GM12878 (cell line): ENCODE data around the gene COG7. TPM values are rescaled to one million over a fixed set of nuclear protein-coding genes. Genes with fewer than 3 reads are reported as not detected.

Experiments used
- ATAC-seq: fragments of 200-7000 bp; cut with Tn5 transposase; 3 replicates; pipeline ENCODE4 v1.9.1; 2020; ENCODE audit warnings: mild to moderate bottlenecking, moderate library complexity
- BruUV-seq: library from RNA; stranded (reverse); fragments of 400-500 nt; replicated peaks from 2 replicates; lab custom pipeline; 2021; lab: Mats Ljungman, UMichigan
- CTCF ChIA-PET: fragments of 300-600 bp; sonication (Branson Sonifier 250); formaldehyde crosslinking; extraction: SDS; loops from one replicate; lab custom pipeline; 2021; ENCODE audit warnings: inconsistent platforms; lab: Yijun Ruan, JAX
- POLR2A ChIA-PET: fragments of 350-600 bp; formaldehyde crosslinking; extraction: SDS; loops from one replicate; lab custom pipeline; 2021; ENCODE audit warnings: inconsistent platforms; lab: Charles Lee
- RAD21 ChIA-PET: fragments of 300-600 bp; sonication (Branson Sonifier 250); formaldehyde crosslinking; loops from one replicate; lab custom pipeline; 2023; ENCODE audit warnings: antibody characterized with exemption; ENCODE audit not compliant: unreplicated experiment; lab: Charles Lee
- SMC1A ChIA-PET: fragments of 300-600 bp; sonication (Branson Sonifier 250); formaldehyde crosslinking; loops from one replicate; lab custom pipeline; 2023; ENCODE audit not compliant: unreplicated experiment, uncharacterized antibody; lab: Charles Lee
- DNase-seq: peaks from one replicate; pipeline ENCODE4 v3.0.0-alpha.2; 2011; ENCODE audit warnings: low read depth, low spot score
- FAIRE-seq: peaks from 3 replicates; lab custom pipeline; 2011; peaks lifted over from hg19 to GRCh38; lab: Jason Lieb, UNC
- H2AFZ ChIP-seq: 2 replicates; pipeline ENCODE4 v1.6.0; 2011; ENCODE audit warnings: low read depth, low read length, control low read depth; ENCODE audit not compliant: control insufficient read depth
- H3K27ac ChIP-seq: 2 replicates; pipeline ENCODE4 v1.5.1; 2011; ENCODE audit warnings: control low read depth; ENCODE audit not compliant: control insufficient read depth, insufficient read depth
- H3K27me3 ChIP-seq, 2 experiments: replicated peaks in 1 of 2; 2 replicates each; pipeline versions ENCODE4 v1.6.0 to v1.6.1; 2011; ENCODE audit warnings: low read length in 1 of 2; ENCODE audit not compliant: control insufficient read depth in 2 of 2, insufficient read depth in 2 of 2
- H3K36me3 ChIP-seq, 2 experiments: 2 replicates each; pipeline ENCODE4 v1.5.1; 2011; ENCODE audit warnings: low read length in 1 of 2; ENCODE audit not compliant: control insufficient read depth in 2 of 2, insufficient read depth in 2 of 2
- H3K4me1 ChIP-seq: 2 replicates; pipeline ENCODE4 v1.6.1; 2011; ENCODE audit warnings: mild to moderate bottlenecking, low read length, moderate library complexity, mixed read lengths; ENCODE audit not compliant: control insufficient read depth, insufficient read depth
- H3K4me2 ChIP-seq: 2 replicates; pipeline ENCODE4 v1.6.0; 2011; ENCODE audit warnings: control low read depth; ENCODE audit not compliant: control insufficient read depth, insufficient read depth
- H3K4me3 ChIP-seq: fragments of 200-600 bp; sonication (generic); 2 replicates; pipeline ENCODE4 v1.5.1; 2016
- H3K79me2 ChIP-seq: 2 replicates; pipeline ENCODE4 v1.6.0; 2011; ENCODE audit warnings: low read length; ENCODE audit not compliant: control insufficient read depth, insufficient read depth
- H3K9ac ChIP-seq: 2 replicates; pipeline ENCODE4 v1.8.0; 2011; ENCODE audit warnings: low read length, control low read depth, mixed read lengths; ENCODE audit not compliant: control insufficient read depth, insufficient read depth
- H3K9me3 ChIP-seq: replicated peaks from 3 replicates; pipeline ENCODE4 v1.5.1; 2011; ENCODE audit warnings: mild to moderate bottlenecking, low read length; ENCODE audit not compliant: control insufficient read depth, insufficient read depth
- H4K20me1 ChIP-seq: 2 replicates; pipeline ENCODE4 v1.6.0; 2011; ENCODE audit not compliant: control insufficient read depth, insufficient read depth
- BCLAF1 ChIP-seq: fragments of 450-650 bp; IDR thresholded peaks from 2 replicates; pipeline ENCODE4 v1.6.1; 2017; ENCODE audit warnings: antibody characterized with exemption, mild to moderate bottlenecking, moderate library complexity
- CHD2 ChIP-seq: IDR thresholded peaks from 2 replicates; pipeline ENCODE4 v1.6.1; 2011; ENCODE audit warnings: low read depth, low read length, improper control_type of control experiment, borderline replicate concordance
- E2F8 ChIP-seq: fragments of 450-650 bp; IDR thresholded peaks from 2 replicates; pipeline ENCODE4 v1.6.1; 2018; ENCODE audit warnings: mild to moderate bottlenecking, low read depth, moderate library complexity; ENCODE audit not compliant: partially characterized antibody
- FOS ChIP-seq: IDR thresholded peaks from 3 replicates; pipeline ENCODE4 v1.6.1; 2011; ENCODE audit warnings: borderline replicate concordance; ENCODE audit not compliant: insufficient read length; ENCODE audit errors: extremely low read depth
- IRF5 ChIP-seq: fragments of 450-650 bp; IDR thresholded peaks from 2 replicates; pipeline ENCODE4 v1.6.1; 2017; ENCODE audit warnings: borderline replicate concordance
- MEF2B ChIP-seq: fragments of 450-650 bp; IDR thresholded peaks from 2 replicates; pipeline ENCODE4 v1.6.1; 2018; ENCODE audit warnings: mild to moderate bottlenecking, moderate library complexity; ENCODE audit not compliant: partially characterized antibody, poor library complexity, severe bottlenecking
- MLLT1 ChIP-seq: fragments of 450-650 bp; IDR thresholded peaks from 2 replicates; pipeline ENCODE4 v1.6.1; 2016; ENCODE audit warnings: mild to moderate bottlenecking
- MTA3 ChIP-seq: IDR thresholded peaks from 2 replicates; pipeline ENCODE4 v1.6.1; 2012; ENCODE audit warnings: low read length, inconsistent platforms, borderline replicate concordance
- NR2C1 ChIP-seq: fragments of 450-650 bp; IDR thresholded peaks from 2 replicates; pipeline ENCODE4 v1.6.1; 2017; ENCODE audit warnings: antibody characterized with exemption, mild to moderate bottlenecking, moderate library complexity
- PBX3 ChIP-seq: IDR thresholded peaks from 2 replicates; pipeline ENCODE4 v1.6.1; 2011; ENCODE audit warnings: mild to moderate bottlenecking, low read depth, low read length, moderate library complexity; ENCODE audit not compliant: insufficient replicate concordance
- POLR2AphosphoS5 ChIP-seq: IDR thresholded peaks from 2 replicates; pipeline ENCODE4 v1.6.1; 2011; ENCODE audit warnings: mild to moderate bottlenecking, low read length, inconsistent platforms
- POU2F2 ChIP-seq: IDR thresholded peaks from 3 replicates; pipeline ENCODE4 v1.6.1; 2011; ENCODE audit warnings: low read depth, mild to moderate bottlenecking, low read length, borderline replicate concordance
- SMARCA5 ChIP-seq: fragments of 450-650 bp; IDR thresholded peaks from 2 replicates; pipeline ENCODE4 v1.6.1; 2017; ENCODE audit warnings: mild to moderate bottlenecking
- ZNF24 ChIP-seq: fragments of 450-650 bp; IDR thresholded peaks from 2 replicates; pipeline ENCODE4 v1.6.1; 2017; ENCODE audit warnings: antibody characterized with exemption, mild to moderate bottlenecking
- whole genome bisulfite sequencing: methylation state at CpG from one replicate; pipeline ENCODE4 v1.1.6; 2016; ENCODE audit warnings: low lambda C conversion rate; ENCODE audit not compliant: insufficient replicate concordance, insufficient coverage; ENCODE audit errors: missing lambda C conversion rate; 5-methylcytosine and 5-hydroxymethylcytosine counted together
- in situ Hi-C: fragments of 300-500 bp; cut with MboI; formaldehyde crosslinking; loops from 9 replicates; pipeline ENCODE4 v1.14.3; 2018; ENCODE audit warnings: mixed read lengths
- intact Hi-C: fragments of 100-400 bp; cut with micrococcal nuclease; formaldehyde crosslinking; loops from one replicate; pipeline ENCODE4 v1.14.2; 2022; ENCODE audit not compliant: unreplicated experiment
- polyA plus RNA-seq, 11 experiments: library from polyadenylated mRNA; depleted of rRNA in 4 of 11; unstranded in 6 of 11; stranded (reverse) in 5 of 11; fragments of >200 nt; fragmentation: Nextera tagmentation in 4 of 11; fragmentation: Illumina TruSeq in 1 of 11; extraction: Ambion mirVana in 4 of 11; extraction: Trizol in 1 of 11; gene quantifications; 1 replicate in 1 of 11; 2 replicates in 10 of 11; pipeline versions ENCODE4 v1.2.1 to v1.2.3, GENCODE V29; 2011 to 2016; ENCODE audit warnings: inconsistent platforms in 2 of 11, missing spikeins in 2 of 11, low read depth in 1 of 11
- total RNA-seq, 4 experiments: library from RNA; depleted of rRNA in 3 of 4; stranded (reverse); fragments of >200 nt in 3 of 4; fragmentation: Illumina TruSeq in 1 of 4; extraction: Trizol in 1 of 4; gene quantifications; 2 replicates each; pipeline versions ENCODE4 v1.2.1 to v1.2.3, GENCODE V29; 2013 to 2021

COG7 gene
- total and polyA plus RNA-seq, 10 of the 15 experiments (the other 5 are each of a cell fraction or from before 2014, with no cell fraction given), result 2.9 to 24.0 (median 10.0) TPM

- ATAC-seq (peak; percentile 17; the same call in 2 of the 3 replicates), FAIRE-seq (no peak), DNase-seq (no peak)
- no peak overlapping the region for H3K4me3 ChIP-seq
- no peak overlapping the region for H3K27ac ChIP-seq
- no peaks in the 10 kb centered on the region for H3K9me3 ChIP-seq
- H2AFZ ChIP-seq, result no peak overlapping the region
- no peaks in the 10 kb centered on the region; a peak in 1 of 4 replicates for H3K27me3 ChIP-seq
- ChIA-PET POLR2A (interaction anchor here (1.0 kb wide), 1 partner anchor 39 kb away, joined by 3 read pairs; no protein-coding TSS in a partner anchor), RAD21 (interaction anchor here (1.1 to 1.3 kb wide), 2 partner anchors 10 to 37 kb away, joined by 3 to 4 read pairs; no protein-coding TSS in a partner anchor), CTCF (interaction anchor here (0.9 to 2.5 kb wide), 2 partner anchors 9 to 58 kb away, joined by 3 to 8 read pairs; no protein-coding TSS in a partner anchor), SMC1A (interaction anchor here (1.3 kb wide), 1 partner anchor 9 kb away, joined by 6 read pairs; no protein-coding TSS in a partner anchor)
- H4K20me1 ChIP-seq, result no peaks in the 10 kb centered on the region
- BruUV-seq, result no TSS peak
- intact Hi-C loops, result no loop called here
- H3K79me2 ChIP-seq, result no peaks in the 10 kb centered on the region
- 34% methylated on average over 7 of the region's 7 CpGs for WGBS
- in situ Hi-C loops, result no loop called here
- no peak overlapping the region for H3K9ac ChIP-seq
- H3K4me1 ChIP-seq, result no peaks in the 10 kb centered on the region
- no peak overlapping the region for H3K4me2 ChIP-seq
- no peaks in the 10 kb centered on the region for H3K36me3 ChIP-seq
- TF ChIP-seq FOS (no peak), PBX3 (no peak), POLR2AphosphoS5 (no peak), NR2C1 (no peak), ZNF24 (no peak), IRF5 (no peak), MTA3 (no peak), SMARCA5 (no peak), CHD2 (no peak), MEF2B (no peak), POU2F2 (no peak), MLLT1 (no peak), BCLAF1 (no peak), E2F8 (no peak)
These were observed 77.3 kb downstream of the COG7 start for GRCh38 chr16:23375643-23376042.
